PFSK-1 (cell line): Measurements from ENCODE around the gene GRID1.

ENCODE experiments used
- POLR2AphosphoS5 ChIP-seq: IDR thresholded peaks from 2 replicates; pipeline ENCODE4 v1.6.1; 2012; ENCODE audit warnings: low read depth, mild to moderate bottlenecking, control low read depth, low read length, moderate library complexity
- SIN3A ChIP-seq: IDR thresholded peaks from 2 replicates; pipeline ENCODE4 v1.6.1; 2012; ENCODE audit warnings: mild to moderate bottlenecking, low read length, moderate library complexity, borderline replicate concordance; ENCODE audit not compliant: insufficient read depth
- TAF1 ChIP-seq: IDR thresholded peaks from 2 replicates; pipeline ENCODE4 v1.6.1; 2012; ENCODE audit warnings: low read length, control low read depth, borderline replicate concordance; ENCODE audit not compliant: insufficient read depth

DNA sequence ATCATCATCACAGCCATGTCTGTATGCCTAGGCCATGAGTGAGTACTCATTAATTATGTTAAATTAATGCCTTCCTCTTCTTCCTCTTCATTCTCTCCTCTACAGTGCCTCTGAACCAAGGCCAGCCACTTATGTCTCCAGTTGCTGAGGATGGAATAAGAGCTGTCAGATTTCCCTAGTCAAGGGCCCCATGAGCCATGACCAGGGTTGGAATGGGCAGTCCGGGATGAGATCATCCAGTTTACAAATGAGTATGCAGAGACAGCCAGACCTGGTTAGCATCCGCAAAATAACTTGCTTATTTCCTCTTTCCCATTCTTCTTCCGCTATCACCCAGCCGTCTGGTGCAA is 342.7 kb downstream of the GRID1 start:
- no peak for TF ChIP-seq SIN3A
- no peak for TF ChIP-seq TAF1
- no peak for TF ChIP-seq POLR2AphosphoS5
